ENCODE results near the gene ARPC2.

ARPC2 gene

GRCh38 chr2:218196974-218197373 is 20.0 kb upstream of the ARPC2 start:
- TF ChIP-seq CTCF (IDR thresholded peaks at IDR 0.05): no peak

- TF ChIP-seq CTCF (IDR thresholded peaks at IDR 0.05): no peak
These were observed 14.7 kb upstream of the ARPC2 start for GRCh38 chr2:218202266-218202665.

DNA sequence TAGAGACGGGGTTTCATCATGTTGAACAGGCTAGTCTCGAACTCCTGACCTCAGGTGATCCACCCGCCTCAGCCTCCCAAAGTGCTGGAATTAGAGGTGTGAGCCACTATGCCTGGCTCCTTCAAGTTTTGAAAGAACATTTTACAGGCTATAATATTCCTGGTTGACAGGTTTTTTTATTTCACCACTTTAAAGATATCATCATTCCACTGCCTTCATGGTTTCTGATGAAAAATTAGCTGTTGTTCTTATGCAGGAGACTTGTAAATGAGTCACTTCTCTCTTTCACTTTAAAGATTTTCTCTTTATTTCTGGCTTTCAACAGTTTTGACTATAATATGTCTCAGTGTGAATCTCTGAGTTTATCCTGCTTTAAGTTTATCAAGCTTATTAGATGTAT is 7.9 kb upstream of the ARPC2 start:
- TF ChIP-seq CTCF (IDR thresholded peaks at IDR 0.05): no peak

DNA sequence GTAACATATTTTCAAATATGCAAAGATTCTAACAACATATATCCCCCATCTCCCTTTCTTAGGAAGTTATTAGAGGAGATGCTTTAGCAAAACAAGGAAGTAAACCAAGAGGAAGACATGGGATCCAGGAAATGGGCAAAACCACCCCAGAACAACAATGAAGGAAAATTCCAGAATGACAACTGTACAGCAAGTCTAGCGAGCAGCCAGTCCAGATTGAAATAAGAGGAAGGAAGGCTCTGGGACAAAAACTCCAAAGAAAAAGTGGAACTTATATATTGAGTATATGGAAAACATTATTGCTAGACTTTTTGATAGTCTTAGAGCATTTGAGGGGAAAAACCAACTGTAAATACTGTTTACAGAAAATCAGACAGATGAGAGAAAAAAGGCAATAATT is 2.9 kb upstream of the ARPC2 start:
- no peak for TF ChIP-seq CTCF (IDR thresholded peaks at IDR 0.05)

DNA sequence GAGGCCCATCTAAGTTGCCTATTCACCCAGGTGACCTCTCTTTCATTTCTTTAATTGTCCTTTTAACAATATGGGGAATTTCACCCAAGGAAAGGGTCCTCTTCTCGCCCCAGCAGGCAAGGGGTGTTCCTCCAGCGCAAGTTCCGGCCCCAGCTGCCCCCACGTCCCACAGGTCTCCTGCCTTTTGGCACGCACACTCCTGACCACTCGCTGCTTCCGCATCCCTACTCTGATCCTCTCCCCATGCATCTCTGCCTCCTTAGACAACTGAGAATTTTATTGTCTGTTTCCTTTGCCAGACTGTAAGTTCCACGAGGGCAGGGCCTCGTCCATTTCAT is 684 bp upstream of the ARPC2 start:
- TF ChIP-seq CTCF (IDR thresholded peaks at IDR 0.05): no peak

- no peak for TF ChIP-seq CTCF (IDR thresholded peaks at IDR 0.05)
These were observed 625 bp downstream of the ARPC2 start for GRCh38 chr2:218217360-218218267.

DNA sequence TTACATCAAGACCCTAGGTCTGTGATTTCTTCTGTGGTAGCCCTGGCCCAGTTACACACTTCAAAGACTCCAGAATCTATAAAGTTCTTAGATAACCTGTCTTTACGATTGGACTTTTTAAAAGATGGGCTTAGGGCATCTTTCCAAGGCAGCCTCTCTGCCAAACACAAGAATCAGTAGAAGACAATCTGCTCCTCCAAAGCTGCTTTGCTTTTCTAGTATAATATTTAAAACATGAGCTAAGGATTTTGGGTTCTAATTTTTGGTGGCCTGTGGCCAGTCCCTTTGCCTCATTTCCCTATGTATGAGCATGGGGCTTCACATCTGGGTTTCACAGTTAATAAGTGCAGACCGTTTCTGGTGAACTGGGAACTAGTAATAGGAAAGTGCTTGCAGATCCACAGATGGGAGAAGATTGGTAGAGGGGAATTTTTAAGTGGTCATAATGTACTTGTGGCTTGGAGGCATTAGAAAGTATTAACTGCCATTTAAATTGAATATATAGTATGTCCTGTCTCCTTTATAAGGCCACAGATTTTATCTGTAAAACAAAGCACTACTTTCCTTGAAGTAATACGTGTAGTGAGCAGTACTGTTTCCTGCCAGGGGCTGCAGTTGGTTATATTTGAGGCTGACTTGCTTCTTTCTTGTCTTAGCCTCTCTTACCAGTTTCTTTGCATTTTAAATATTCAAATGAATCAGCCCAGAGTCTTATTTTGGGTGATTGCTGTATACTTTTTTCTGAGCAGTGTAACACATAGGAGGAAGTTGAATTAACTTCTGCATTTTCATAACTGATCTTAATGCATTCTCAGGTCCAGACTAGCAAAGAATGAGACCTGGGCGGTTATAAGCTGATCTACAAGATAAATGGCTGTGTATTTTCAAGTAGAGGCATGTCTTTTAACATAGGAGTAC is 1.5 kb downstream of the ARPC2 start:
- TF ChIP-seq CTCF (IDR thresholded peaks at IDR 0.05): no peak
